Hepatocyte (in vitro differentiated cells): ENCODE measurements around the gene HM13.

Experiments used
- CTCF ChIP-seq: fragments of 200-600 bp; sonication (generic); IDR thresholded peaks from 2 replicates; pipeline ENCODE4 v1.5.1; 2016; ENCODE audit warnings: antibody characterized with exemption, mild to moderate bottlenecking; ENCODE audit not compliant: poor library complexity
- EZH2 ChIP-seq: fragments of 200-600 bp; sonication (generic); IDR thresholded peaks from 2 replicates; pipeline ENCODE4 v1.6.1; 2016; ENCODE audit warnings: antibody characterized with exemption, mild to moderate bottlenecking, borderline replicate concordance
- EZH2phosphoT487 ChIP-seq: fragments of 200-600 bp; sonication (generic); IDR thresholded peaks from one replicate; pipeline ENCODE4 v1.6.1; 2018; ENCODE audit warnings: antibody characterized with exemption, mild to moderate bottlenecking, low read depth, moderate library complexity; ENCODE audit not compliant: unreplicated experiment, severe bottlenecking

- no peak for TF ChIP-seq CTCF
- no peak for TF ChIP-seq EZH2
- TF ChIP-seq EZH2phosphoT487, result no peak
These were observed 28.7 kb downstream of the HM13 start for GRCh38 chr20:31542963-31543362.
